Measurements from ENCODE around the gene ENPP6. TPM values are rescaled to one million over a fixed set of nuclear protein-coding genes. Genes with fewer than 3 reads are reported as not detected.

The ENPP6 gene
- total and polyA plus RNA-seq, 4 donors, result 0.05 to 0.08 (median 0.05) TPM; not detected in 1

DNA sequence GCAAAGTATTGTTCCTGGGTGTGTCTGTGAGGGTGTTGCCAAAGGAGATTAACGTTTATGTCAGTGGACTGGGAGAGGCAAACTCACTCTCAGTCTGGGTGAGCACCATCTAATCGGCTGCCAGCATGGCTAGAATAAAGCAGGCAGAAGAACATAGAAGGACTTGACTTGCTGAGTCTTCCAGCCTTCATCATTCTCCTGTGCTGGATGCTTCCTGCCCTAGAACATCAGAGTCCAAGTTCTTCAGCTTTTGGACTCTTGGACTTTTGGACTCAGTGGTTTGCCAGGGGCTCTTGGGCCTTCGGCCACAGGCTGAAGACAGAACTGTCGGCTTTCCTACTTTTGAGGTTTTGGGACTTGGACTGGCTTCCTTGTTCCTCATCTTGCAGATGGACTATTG, 15.3 kb upstream of the ENPP6 start:
- H3K9me3 ChIP-seq (ENCODE audit: control insufficient read depth in 4 of 4, low read length in 3 of 4), result no peaks in the 10 kb centered on the region
- TF ChIP-seq GABPA (IDR thresholded peaks at IDR 0.05 in 1 of 2, conservative IDR thresholded peaks at IDR 0.05 in 1 of 2) (no peak), NR2F2 (IDR thresholded peaks at IDR 0.05) (no peak), HNF4A (conservative IDR thresholded peaks at IDR 0.05) (peak; percentile 30 to 66), FOXA1 (IDR thresholded peaks at IDR 0.05) (no peak)
- TF ChIP-seq, protein P1, sequence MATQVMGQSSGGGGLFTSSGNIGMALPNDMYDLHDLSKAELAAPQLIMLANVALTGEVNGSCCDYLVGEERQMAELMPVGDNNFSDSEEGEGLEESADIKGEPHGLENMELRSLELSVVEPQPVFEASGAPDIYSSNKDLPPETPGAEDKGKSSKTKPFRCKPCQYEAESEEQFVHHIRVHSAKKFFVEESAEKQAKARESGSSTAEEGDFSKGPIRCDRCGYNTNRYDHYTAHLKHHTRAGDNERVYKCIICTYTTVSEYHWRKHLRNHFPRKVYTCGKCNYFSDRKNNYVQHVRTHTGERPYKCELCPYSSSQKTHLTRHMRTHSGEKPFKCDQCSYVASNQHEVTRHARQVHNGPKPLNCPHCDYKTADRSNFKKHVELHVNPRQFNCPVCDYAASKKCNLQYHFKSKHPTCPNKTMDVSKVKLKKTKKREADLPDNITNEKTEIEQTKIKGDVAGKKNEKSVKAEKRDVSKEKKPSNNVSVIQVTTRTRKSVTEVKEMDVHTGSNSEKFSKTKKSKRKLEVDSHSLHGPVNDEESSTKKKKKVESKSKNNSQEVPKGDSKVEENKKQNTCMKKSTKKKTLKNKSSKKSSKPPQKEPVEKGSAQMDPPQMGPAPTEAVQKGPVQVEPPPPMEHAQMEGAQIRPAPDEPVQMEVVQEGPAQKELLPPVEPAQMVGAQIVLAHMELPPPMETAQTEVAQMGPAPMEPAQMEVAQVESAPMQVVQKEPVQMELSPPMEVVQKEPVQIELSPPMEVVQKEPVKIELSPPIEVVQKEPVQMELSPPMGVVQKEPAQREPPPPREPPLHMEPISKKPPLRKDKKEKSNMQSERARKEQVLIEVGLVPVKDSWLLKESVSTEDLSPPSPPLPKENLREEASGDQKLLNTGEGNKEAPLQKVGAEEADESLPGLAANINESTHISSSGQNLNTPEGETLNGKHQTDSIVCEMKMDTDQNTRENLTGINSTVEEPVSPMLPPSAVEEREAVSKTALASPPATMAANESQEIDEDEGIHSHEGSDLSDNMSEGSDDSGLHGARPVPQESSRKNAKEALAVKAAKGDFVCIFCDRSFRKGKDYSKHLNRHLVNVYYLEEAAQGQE (IDR thresholded peaks at IDR 0.05), result no peak
- H3K36me3 ChIP-seq (ENCODE audit: control insufficient read depth in 4 of 4, insufficient read depth in 3 of 4, low read depth in 1 of 4, low read length in 3 of 4), result no peaks in the 10 kb centered on the region
- no peak overlapping the region for H3K4me3 ChIP-seq (ENCODE audit: low read depth in 1 of 3, low read length in 3 of 3)
- no peak overlapping the region for H3K9ac ChIP-seq (ENCODE audit: low read depth in 1 of 2, low read length in 2 of 2)
- 49% methylated on average over 4 of the region's 4 CpGs for WGBS
- no peak for DNase-seq (ENCODE audit: low spot score)
- no peak overlapping the region for H3K27ac ChIP-seq (ENCODE audit: low read depth in 1 of 2, low read length in 2 of 2)
- H3K4me1 ChIP-seq (ENCODE audit: control insufficient read depth in 4 of 4, insufficient read depth in 4 of 4, low read length in 3 of 4), result peaks cover 1 to 13% (median 5%) of the 10 kb centered on the region in 4 donors
- H3K27me3 ChIP-seq (ENCODE audit: control insufficient read depth in 4 of 4, insufficient read depth in 4 of 4, low read length in 3 of 4), result no peaks in the 10 kb centered on the region

DNA sequence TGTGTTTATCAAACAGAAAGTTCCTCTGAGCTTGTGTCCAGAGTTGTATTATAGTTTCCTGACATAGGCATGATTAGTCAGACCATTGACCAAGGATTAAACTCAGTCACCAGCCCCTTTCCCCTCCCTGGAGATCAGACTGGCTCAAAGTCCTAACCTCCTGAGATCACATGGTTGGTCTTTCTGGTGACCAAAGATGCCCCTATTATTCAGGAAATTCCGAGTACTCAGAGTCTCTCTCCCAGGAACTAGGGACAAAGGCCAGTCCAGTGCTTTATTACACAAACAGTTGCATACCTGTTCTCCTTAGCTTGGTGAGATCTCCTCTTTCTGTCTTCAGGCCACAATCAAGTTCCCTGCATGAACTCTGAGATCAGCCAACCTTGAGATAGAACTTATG, 14.5 kb upstream of the ENPP6 start:
- H3K27ac ChIP-seq (ENCODE audit: low read depth in 1 of 2, low read length in 2 of 2), result peak overlapping the region in 1 of 2 donors; percentile 55

DNA sequence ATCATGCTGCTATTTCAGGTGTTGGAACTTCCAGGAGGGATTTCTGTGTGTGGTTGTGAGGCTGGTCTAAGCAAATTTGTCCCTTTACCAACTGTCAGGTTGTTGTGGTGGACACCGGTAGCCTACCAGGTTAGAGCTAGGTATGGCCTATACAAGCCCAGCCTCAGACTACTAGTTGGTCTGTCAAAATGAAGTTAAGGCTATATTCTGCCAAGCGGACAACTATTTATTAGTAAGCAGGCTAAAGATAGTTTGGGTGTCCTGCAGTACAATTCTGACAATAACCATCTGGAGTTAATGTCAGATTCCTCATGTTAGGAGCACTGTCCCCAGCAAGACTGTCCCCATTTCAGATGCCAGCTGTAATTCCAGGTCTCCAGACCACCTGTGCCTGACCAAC, 13.9 kb upstream of the ENPP6 start:
- Histone ChIP-seq H3K9me3 (ENCODE audit: control insufficient read depth in 4 of 4, low read length in 3 of 4) (no peaks in the 10 kb centered on the region), H3K27ac (ENCODE audit: low read depth in 1 of 2, low read length in 2 of 2) (peak overlapping the region; percentile 6 to 55), H3K9ac (ENCODE audit: low read depth in 1 of 2, low read length in 2 of 2) (no peak overlapping the region), H3K27me3 (ENCODE audit: control insufficient read depth in 4 of 4, insufficient read depth in 4 of 4, low read length in 3 of 4) (no peaks in the 10 kb centered on the region), H3K4me3 (ENCODE audit: low read depth in 1 of 3, low read length in 3 of 3) (no peak overlapping the region), H3K4me1 (ENCODE audit: control insufficient read depth in 4 of 4, insufficient read depth in 4 of 4, low read length in 3 of 4) (peaks cover 0 to 13% (median 5%) of the 10 kb centered on the region in 4 donors), H3K36me3 (ENCODE audit: control insufficient read depth in 4 of 4, insufficient read depth in 3 of 4, low read depth in 1 of 4, low read length in 3 of 4) (no peaks in the 10 kb centered on the region)
- TF ChIP-seq YY1 (IDR thresholded peaks at IDR 0.05), result no peak
- 94% methylated on average over 2 of the region's 2 CpGs for WGBS
- no peak for DNase-seq (ENCODE audit: low spot score)

More for the DNA sequence above, 14.5 kb upstream of the ENPP6 start:
- no peak for DNase-seq (ENCODE audit: low spot score)
- Histone ChIP-seq H3K4me1 (ENCODE audit: control insufficient read depth in 4 of 4, insufficient read depth in 4 of 4, low read length in 3 of 4) (peaks cover 0 to 13% (median 5%) of the 10 kb centered on the region in 4 donors), H3K36me3 (ENCODE audit: control insufficient read depth in 4 of 4, insufficient read depth in 3 of 4, low read depth in 1 of 4, low read length in 3 of 4) (no peaks in the 10 kb centered on the region), H3K27me3 (ENCODE audit: control insufficient read depth in 4 of 4, insufficient read depth in 4 of 4, low read length in 3 of 4) (no peaks in the 10 kb centered on the region), H3K9me3 (ENCODE audit: control insufficient read depth in 4 of 4, low read length in 3 of 4) (no peaks in the 10 kb centered on the region), H3K9ac (ENCODE audit: low read depth in 1 of 2, low read length in 2 of 2) (no peak overlapping the region), H3K4me3 (ENCODE audit: low read depth in 1 of 3, low read length in 3 of 3) (no peak overlapping the region)
- no peak for TF ChIP-seq EGR1 (IDR thresholded peaks at IDR 0.05; ENCODE audit: low read depth in 2 of 2)
- peak; percentile 88 for TF ChIP-seq SP1 (IDR thresholded peaks at IDR 0.05)
- no peak for TF ChIP-seq YY1 (IDR thresholded peaks at IDR 0.05)
- peak; percentile 45 to 74 for TF ChIP-seq RXRA (IDR thresholded peaks at IDR 0.05)
- TF ChIP-seq JUND (IDR thresholded peaks at IDR 0.05), result peak in 1 of 2 donors; percentile 40
- TF ChIP-seq, protein P2, sequence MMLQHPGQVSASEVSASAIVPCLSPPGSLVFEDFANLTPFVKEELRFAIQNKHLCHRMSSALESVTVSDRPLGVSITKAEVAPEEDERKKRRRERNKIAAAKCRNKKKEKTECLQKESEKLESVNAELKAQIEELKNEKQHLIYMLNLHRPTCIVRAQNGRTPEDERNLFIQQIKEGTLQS (IDR thresholded peaks at IDR 0.05), result peak; percentile 30
- TF ChIP-seq RAD21 (IDR thresholded peaks at IDR 0.05), result no peak
- TF ChIP-seq, protein P3, sequence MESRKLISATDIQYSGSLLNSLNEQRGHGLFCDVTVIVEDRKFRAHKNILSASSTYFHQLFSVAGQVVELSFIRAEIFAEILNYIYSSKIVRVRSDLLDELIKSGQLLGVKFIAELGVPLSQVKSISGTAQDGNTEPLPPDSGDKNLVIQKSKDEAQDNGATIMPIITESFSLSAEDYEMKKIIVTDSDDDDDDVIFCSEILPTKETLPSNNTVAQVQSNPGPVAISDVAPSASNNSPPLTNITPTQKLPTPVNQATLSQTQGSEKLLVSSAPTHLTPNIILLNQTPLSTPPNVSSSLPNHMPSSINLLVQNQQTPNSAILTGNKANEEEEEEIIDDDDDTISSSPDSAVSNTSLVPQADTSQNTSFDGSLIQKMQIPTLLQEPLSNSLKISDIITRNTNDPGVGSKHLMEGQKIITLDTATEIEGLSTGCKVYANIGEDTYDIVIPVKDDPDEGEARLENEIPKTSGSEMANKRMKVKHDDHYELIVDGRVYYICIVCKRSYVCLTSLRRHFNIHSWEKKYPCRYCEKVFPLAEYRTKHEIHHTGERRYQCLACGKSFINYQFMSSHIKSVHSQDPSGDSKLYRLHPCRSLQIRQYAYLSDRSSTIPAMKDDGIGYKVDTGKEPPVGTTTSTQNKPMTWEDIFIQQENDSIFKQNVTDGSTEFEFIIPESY (IDR thresholded peaks at IDR 0.05), result no peak
- peak; percentile 88 for TF ChIP-seq HNF4G (IDR thresholded peaks at IDR 0.05)
- TF ChIP-seq HNF4A (conservative IDR thresholded peaks at IDR 0.05), result peak; percentile 84 to 96
- 34% methylated on average over 1 of the region's 1 CpG for WGBS
